Smooth muscle cell (in vitro differentiated cells): Measurements from ENCODE around the gene SORBS1. TPM values are rescaled to one million over a fixed set of nuclear protein-coding genes. Genes with fewer than 3 reads are reported as not detected.
A peak's percentile ranks its signal among the peaks of the same experiment; 100 is the strongest.

Source experiments
- DNase-seq: peaks from one replicate; lab custom pipeline; 2025; ENCODE audit not compliant: unreplicated experiment; lab: John Stamatoyannopoulos, UW
- H2AFZ ChIP-seq: fragments of 200-600 bp; sonication (generic); 2 replicates; pipeline ENCODE4 v1.6.0; 2016; ENCODE audit warnings: antibody characterized with exemption, low read depth, mild to moderate bottlenecking
- H3F3A ChIP-seq: fragments of 200-600 bp; sonication (generic); 2 replicates; pipeline ENCODE4 v1.6.0; 2017; ENCODE audit warnings: antibody characterized with exemption, low read depth
- H3K27ac ChIP-seq: fragments of 200-600 bp; sonication (generic); 2 replicates; pipeline ENCODE4 v1.5.1; 2016; ENCODE audit warnings: low read depth, mild to moderate bottlenecking
- H3K27me3 ChIP-seq: fragments of 200-600 bp; sonication (generic); 2 replicates; pipeline ENCODE4 v1.6.1; 2016; ENCODE audit warnings: low read depth, mild to moderate bottlenecking
- H3K36me3 ChIP-seq: fragments of 200-600 bp; sonication (generic); 2 replicates; pipeline ENCODE4 v1.5.1; 2016; ENCODE audit warnings: low read depth
- H3K4me1 ChIP-seq: fragments of 200-600 bp; sonication (generic); 2 replicates; pipeline ENCODE4 v1.5.1; 2016; ENCODE audit warnings: low read depth
- H3K4me2 ChIP-seq: fragments of 200-600 bp; sonication (generic); 2 replicates; pipeline ENCODE4 v1.6.0; 2016; ENCODE audit warnings: mild to moderate bottlenecking
- H3K4me3 ChIP-seq: fragments of 200-600 bp; sonication (generic); 2 replicates; pipeline ENCODE4 v1.5.1; 2016; ENCODE audit warnings: mild to moderate bottlenecking
- H3K79me2 ChIP-seq: fragments of 200-600 bp; sonication (generic); 2 replicates; pipeline ENCODE4 v1.6.0; 2016; ENCODE audit warnings: low read depth, mild to moderate bottlenecking
- H3K9ac ChIP-seq: fragments of 200-600 bp; sonication (generic); 2 replicates; pipeline ENCODE4 v1.6.0; 2016; ENCODE audit warnings: low read depth
- H3K9me3 ChIP-seq: fragments of 200-600 bp; sonication (generic); replicated peaks from 2 replicates; pipeline ENCODE4 v1.5.1; 2016; ENCODE audit warnings: low read depth
- H4K20me1 ChIP-seq: fragments of 200-600 bp; sonication (generic); 2 replicates; pipeline ENCODE4 v1.6.0; 2016; ENCODE audit warnings: low read depth
- WGBS: methylation state at CpG from one replicate; pipeline ENCODE4 v1.1.7; 2016; ENCODE audit warnings: low lambda C conversion rate; 5-methylcytosine and 5-hydroxymethylcytosine counted together
- polyA plus RNA-seq: library from polyadenylated mRNA; unstranded; fragments of >200 nt; fragmentation: Nextera tagmentation; extraction: Ambion mirVana; gene quantifications from 2 replicates; pipeline ENCODE4 v1.2.1, GENCODE V29; 2016
- total RNA-seq: library from RNA; depleted of rRNA; stranded (reverse); fragments of >200 nt; gene quantifications from 2 replicates; pipeline ENCODE4 v1.2.3, GENCODE V29; 2014
- TF ChIP-seq, protein P1 (sequence below): fragments of 200-600 bp; sonication (generic); IDR thresholded peaks from 2 replicates; pipeline ENCODE4 v1.5.1; 2017; ENCODE audit warnings: borderline replicate concordance, mild to moderate bottlenecking, antibody characterized with exemption; ENCODE audit not compliant: insufficient read depth, poor library complexity, severe bottlenecking

The SORBS1 gene
- total and polyA plus RNA-seq, 2 experiments from 2014 or later: 14.6 to 21.0 TPM

DNA sequence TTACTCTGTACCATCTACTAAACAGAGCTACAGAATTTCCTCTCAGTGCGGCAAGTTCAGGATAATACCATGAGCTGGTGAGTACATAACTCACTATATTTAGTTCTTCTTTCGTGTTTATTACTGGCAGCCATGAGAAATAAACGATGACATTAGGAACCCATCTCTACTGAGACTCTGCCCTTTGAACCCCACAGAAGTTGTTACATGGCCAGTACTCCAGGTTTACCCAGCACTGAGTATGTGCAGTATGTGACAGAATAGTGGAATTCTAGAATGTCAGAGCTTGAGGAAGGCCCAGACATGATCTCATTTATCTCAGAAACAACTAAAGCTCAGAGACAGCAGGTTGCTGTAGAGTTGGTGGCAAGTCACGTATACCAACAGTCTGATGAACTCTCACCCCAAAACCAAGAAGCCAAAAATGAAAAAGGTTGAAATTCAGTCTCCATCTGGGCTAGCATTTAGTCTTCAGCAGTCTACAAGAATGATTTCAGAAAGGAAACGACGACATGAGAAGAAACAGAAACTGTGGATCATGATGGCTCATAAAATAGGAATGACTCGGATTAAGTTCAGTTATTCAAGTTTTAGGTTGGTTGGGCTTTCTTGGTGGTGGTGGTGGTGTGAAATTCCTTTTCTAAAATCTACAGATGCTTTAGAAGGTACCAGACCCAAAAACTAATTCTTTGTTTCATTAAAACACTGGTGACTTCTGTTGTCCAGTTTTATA lies 78.5 kb downstream of the SORBS1 start:
- H4K20me1 ChIP-seq: no peaks in the 10 kb centered on the region
- peaks cover 7% of the 10 kb centered on the region for H3F3A ChIP-seq
- DNase-seq: no peak
- whole genome bisulfite sequencing: 35% methylated on average over 7 of the region's 7 CpGs
- H3K4me3 ChIP-seq: no peak overlapping the region
- H3K36me3 ChIP-seq: no peaks in the 10 kb centered on the region
- H3K27me3 ChIP-seq: no peaks in the 10 kb centered on the region
- no peaks in the 10 kb centered on the region for H3K9me3 ChIP-seq
- H3K79me2 ChIP-seq: no peaks in the 10 kb centered on the region
- peak overlapping the region; percentile 77 for H3K4me2 ChIP-seq
- H3K27ac ChIP-seq: peak overlapping the region; percentile 97
- H3K9ac ChIP-seq: peak overlapping the region; percentile 81
- H3K4me1 ChIP-seq: peaks cover 17% of the 10 kb centered on the region
- no peak overlapping the region for H2AFZ ChIP-seq
- TF ChIP-seq, protein P1, sequence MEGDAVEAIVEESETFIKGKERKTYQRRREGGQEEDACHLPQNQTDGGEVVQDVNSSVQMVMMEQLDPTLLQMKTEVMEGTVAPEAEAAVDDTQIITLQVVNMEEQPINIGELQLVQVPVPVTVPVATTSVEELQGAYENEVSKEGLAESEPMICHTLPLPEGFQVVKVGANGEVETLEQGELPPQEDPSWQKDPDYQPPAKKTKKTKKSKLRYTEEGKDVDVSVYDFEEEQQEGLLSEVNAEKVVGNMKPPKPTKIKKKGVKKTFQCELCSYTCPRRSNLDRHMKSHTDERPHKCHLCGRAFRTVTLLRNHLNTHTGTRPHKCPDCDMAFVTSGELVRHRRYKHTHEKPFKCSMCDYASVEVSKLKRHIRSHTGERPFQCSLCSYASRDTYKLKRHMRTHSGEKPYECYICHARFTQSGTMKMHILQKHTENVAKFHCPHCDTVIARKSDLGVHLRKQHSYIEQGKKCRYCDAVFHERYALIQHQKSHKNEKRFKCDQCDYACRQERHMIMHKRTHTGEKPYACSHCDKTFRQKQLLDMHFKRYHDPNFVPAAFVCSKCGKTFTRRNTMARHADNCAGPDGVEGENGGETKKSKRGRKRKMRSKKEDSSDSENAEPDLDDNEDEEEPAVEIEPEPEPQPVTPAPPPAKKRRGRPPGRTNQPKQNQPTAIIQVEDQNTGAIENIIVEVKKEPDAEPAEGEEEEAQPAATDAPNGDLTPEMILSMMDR: no peak

- DNase-seq: no peak
These were observed 80.2 kb downstream of the SORBS1 start for GRCh38 chr10:95480901-95481491.

GRCh38 chr10:95480102-95480900 lies 80.9 kb downstream of the SORBS1 start:
- Histone ChIP-seq H3K9ac (peak overlapping the region; percentile 45), H3K4me3 (no peak overlapping the region), H2AFZ (no peak overlapping the region), H4K20me1 (no peaks in the 10 kb centered on the region), H3K9me3 (no peaks in the 10 kb centered on the region), H3K36me3 (no peaks in the 10 kb centered on the region), H3F3A (peaks cover 7% of the 10 kb centered on the region), H3K79me2 (no peaks in the 10 kb centered on the region), H3K4me1 (peaks cover 23% of the 10 kb centered on the region), H3K4me2 (peak overlapping the region; percentile 56), H3K27ac (peak overlapping the region; percentile 74), H3K27me3 (no peaks in the 10 kb centered on the region)
- no peak for DNase-seq
- TF ChIP-seq, protein P1: no peak
- WGBS: 45% methylated on average over 11 of the region's 11 CpGs

More at GRCh38 chr10:95480901-95481491, 80.2 kb downstream of the SORBS1 start:
- H3K27me3 ChIP-seq: no peaks in the 10 kb centered on the region
- H3F3A ChIP-seq: peaks cover 7% of the 10 kb centered on the region
- no peak overlapping the region for H2AFZ ChIP-seq
- WGBS: 54% methylated on average over 3 of the region's 4 CpGs
- no peaks in the 10 kb centered on the region for H3K79me2 ChIP-seq
- TF ChIP-seq, protein P1: no peak
- H3K27ac ChIP-seq: peak overlapping the region; percentile 74
- H3K4me3 ChIP-seq: no peak overlapping the region
- H3K4me1 ChIP-seq: peaks cover 23% of the 10 kb centered on the region
- H3K9ac ChIP-seq: peak overlapping the region; percentile 45
- H3K36me3 ChIP-seq: no peaks in the 10 kb centered on the region
- no peaks in the 10 kb centered on the region for H4K20me1 ChIP-seq
- H3K4me2 ChIP-seq: peak overlapping the region; percentile 77
- no peaks in the 10 kb centered on the region for H3K9me3 ChIP-seq
